ENCODE data around the gene KCNK10. TPM values are rescaled to one million over a fixed set of nuclear protein-coding genes. Genes with fewer than 3 reads are reported as not detected.

KCNK10 gene
- total RNA-seq, 4 donors from 2014 or later, result 0.04 to 0.08 TPM; not detected in 2

DNA sequence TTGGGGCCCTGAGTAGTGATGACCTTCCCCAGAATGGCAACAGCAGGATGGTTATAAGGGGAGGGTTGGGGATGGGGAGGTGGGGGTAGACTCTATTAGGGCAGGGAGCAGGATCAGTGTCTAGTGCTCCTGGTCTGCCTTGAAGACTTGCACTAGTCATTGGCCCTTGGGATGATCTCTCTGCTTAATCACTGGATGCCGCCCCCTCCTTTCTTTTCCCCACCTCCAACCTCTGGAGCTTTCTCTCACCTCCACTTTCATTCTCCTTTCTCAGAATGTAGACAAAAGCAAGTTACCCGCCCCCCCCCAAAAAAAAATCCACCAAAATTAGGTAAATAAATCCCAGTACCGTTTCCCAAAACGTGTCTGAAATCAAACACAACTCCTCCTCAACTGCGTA is 2.8 kb upstream of the KCNK10 start:
- DNase-seq (ENCODE audit: low spot score in 2 of 2), result no peak
- H3K36me3 ChIP-seq, result no peaks in the 10 kb centered on the region
- no peak overlapping the region for H3K4me3 ChIP-seq
- no peaks in the 10 kb centered on the region for H3K9me3 ChIP-seq
- 14% methylated on average over 5 of the region's 5 CpGs for WGBS
- peaks cover 81% of the 10 kb centered on the region for H3K27me3 ChIP-seq
- peaks cover 23% of the 10 kb centered on the region for H3K4me1 ChIP-seq
- H3K27ac ChIP-seq, result no peak overlapping the region
- no peak for TF ChIP-seq POLR2AphosphoS5 (IDR thresholded peaks at IDR 0.05)
- TF ChIP-seq, protein P1, sequence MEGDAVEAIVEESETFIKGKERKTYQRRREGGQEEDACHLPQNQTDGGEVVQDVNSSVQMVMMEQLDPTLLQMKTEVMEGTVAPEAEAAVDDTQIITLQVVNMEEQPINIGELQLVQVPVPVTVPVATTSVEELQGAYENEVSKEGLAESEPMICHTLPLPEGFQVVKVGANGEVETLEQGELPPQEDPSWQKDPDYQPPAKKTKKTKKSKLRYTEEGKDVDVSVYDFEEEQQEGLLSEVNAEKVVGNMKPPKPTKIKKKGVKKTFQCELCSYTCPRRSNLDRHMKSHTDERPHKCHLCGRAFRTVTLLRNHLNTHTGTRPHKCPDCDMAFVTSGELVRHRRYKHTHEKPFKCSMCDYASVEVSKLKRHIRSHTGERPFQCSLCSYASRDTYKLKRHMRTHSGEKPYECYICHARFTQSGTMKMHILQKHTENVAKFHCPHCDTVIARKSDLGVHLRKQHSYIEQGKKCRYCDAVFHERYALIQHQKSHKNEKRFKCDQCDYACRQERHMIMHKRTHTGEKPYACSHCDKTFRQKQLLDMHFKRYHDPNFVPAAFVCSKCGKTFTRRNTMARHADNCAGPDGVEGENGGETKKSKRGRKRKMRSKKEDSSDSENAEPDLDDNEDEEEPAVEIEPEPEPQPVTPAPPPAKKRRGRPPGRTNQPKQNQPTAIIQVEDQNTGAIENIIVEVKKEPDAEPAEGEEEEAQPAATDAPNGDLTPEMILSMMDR (IDR thresholded peaks at IDR 0.05), result no peak
- no peak for TF ChIP-seq EP300 (IDR thresholded peaks at IDR 0.05)
- TF ChIP-seq POLR2A (IDR thresholded peaks at IDR 0.05), result no peak

DNA sequence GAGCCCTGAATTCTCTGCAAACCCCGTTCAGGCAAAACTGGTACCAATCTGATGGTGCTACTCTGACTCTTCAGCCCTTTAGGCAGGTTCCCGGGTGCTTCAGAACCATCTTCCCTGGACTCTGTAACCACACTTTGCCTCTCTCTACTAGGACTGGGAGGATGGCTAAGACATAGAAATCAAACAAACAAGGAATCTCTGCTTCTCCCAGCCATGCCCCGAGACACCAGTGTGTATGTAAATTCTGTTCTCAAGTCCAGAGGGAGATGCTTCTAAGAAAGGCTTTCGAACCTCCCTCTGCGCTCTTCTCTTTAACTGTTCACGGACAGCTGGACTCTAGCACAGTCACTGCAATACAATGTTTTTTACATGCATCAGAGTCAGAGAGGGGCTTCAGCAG is 1.9 kb upstream of the KCNK10 start:
- Histone ChIP-seq H3K36me3 (no peaks in the 10 kb centered on the region), H3K27ac (no peak overlapping the region), H3K4me3 (no peak overlapping the region), H3K4me1 (peaks cover 23% of the 10 kb centered on the region), H3K9me3 (no peaks in the 10 kb centered on the region), H3K27me3 (peaks cover 90% of the 10 kb centered on the region)
- DNase-seq (ENCODE audit: low spot score in 2 of 2), result no peak
- 76% methylated on average over 6 of the region's 6 CpGs for WGBS
- TF ChIP-seq POLR2AphosphoS5 (IDR thresholded peaks at IDR 0.05) (no peak), POLR2A (IDR thresholded peaks at IDR 0.05) (no peak), EP300 (IDR thresholded peaks at IDR 0.05) (no peak)
- TF ChIP-seq, protein P1 (IDR thresholded peaks at IDR 0.05), result no peak

DNA sequence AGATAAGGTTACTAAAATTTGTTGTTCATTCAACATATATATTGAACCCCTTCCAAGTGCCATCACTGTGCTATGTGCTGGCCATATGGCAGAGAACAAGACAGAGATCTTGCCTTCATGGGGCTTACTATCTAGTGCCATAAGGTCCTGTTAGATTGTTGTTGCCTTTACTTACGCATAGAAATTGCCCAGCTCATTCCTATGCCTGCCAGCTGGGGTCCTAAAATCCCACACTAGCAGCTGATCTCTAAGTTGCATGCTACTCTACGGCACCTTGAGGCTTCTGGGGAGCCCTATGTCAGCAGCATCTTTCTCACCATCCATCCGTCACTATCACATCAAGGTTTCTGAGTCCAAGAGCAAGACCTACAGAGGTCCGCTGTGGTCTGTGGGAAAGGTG is 1.4 kb upstream of the KCNK10 start:
- TF ChIP-seq, protein P1 (IDR thresholded peaks at IDR 0.05), result no peak
- TF ChIP-seq POLR2AphosphoS5 (IDR thresholded peaks at IDR 0.05) (no peak), EP300 (IDR thresholded peaks at IDR 0.05) (no peak), POLR2A (IDR thresholded peaks at IDR 0.05) (no peak)
- 76% methylated on average over 4 of the region's 4 CpGs for WGBS
- Histone ChIP-seq H3K4me1 (peaks cover 23% of the 10 kb centered on the region), H3K9me3 (no peaks in the 10 kb centered on the region), H3K27ac (no peak overlapping the region), H3K27me3 (peaks cover 94% of the 10 kb centered on the region), H3K36me3 (no peaks in the 10 kb centered on the region), H3K4me3 (no peak overlapping the region)
- DNase-seq (ENCODE audit: low spot score in 2 of 2), result no peak

DNA sequence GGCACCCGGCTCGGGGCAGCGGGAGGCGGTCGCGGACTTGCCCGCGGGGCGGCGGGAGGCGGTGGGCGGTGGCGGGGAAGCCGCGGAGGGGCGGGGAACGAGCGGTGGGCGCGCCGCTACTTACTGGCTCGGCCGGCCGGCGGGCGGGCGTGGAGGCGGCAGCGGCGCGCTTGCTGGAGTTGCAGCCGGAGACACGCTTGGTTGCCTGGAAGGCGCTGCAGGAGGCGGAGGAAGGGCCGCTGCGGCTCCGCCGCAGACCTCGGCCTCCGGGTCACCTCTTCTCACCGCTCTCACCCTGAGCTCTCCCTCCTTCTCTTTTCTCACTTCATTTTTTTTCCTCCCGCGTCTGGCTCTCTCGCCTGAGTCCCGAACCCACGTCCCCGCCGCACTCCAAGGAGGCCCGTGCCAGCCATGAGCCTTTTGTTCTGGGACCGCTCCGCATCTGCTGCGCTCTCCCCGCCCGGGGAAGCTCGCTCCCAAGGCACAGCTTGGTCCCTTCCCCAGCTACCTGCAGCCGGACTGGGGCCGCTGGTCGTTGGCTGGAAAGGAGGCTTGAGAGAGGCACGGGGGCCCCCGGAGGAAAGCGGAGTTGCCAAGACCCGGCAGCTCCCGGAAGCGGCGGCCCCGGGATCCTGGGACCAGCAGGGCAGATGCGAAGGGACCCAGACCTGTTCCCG is 592 bp upstream of the KCNK10 start:
- Histone ChIP-seq H3K4me3 (peak overlapping the region; percentile 46), H3K27ac (no peak overlapping the region), H3K4me1 (peaks cover 23% of the 10 kb centered on the region), H3K27me3 (peaks cover 90% of the 10 kb centered on the region), H3K9me3 (no peaks in the 10 kb centered on the region), H3K36me3 (no peaks in the 10 kb centered on the region)
- TF ChIP-seq POLR2A (IDR thresholded peaks at IDR 0.05), result no peak
- TF ChIP-seq, protein P1 (IDR thresholded peaks at IDR 0.05), result no peak
- TF ChIP-seq POLR2AphosphoS5 (IDR thresholded peaks at IDR 0.05), result no peak
- no peak for TF ChIP-seq EP300 (IDR thresholded peaks at IDR 0.05)
- WGBS, result under 1% methylated on average over 24 of the region's 69 CpGs
- no peak for DNase-seq (ENCODE audit: low spot score in 2 of 2)

DNA sequence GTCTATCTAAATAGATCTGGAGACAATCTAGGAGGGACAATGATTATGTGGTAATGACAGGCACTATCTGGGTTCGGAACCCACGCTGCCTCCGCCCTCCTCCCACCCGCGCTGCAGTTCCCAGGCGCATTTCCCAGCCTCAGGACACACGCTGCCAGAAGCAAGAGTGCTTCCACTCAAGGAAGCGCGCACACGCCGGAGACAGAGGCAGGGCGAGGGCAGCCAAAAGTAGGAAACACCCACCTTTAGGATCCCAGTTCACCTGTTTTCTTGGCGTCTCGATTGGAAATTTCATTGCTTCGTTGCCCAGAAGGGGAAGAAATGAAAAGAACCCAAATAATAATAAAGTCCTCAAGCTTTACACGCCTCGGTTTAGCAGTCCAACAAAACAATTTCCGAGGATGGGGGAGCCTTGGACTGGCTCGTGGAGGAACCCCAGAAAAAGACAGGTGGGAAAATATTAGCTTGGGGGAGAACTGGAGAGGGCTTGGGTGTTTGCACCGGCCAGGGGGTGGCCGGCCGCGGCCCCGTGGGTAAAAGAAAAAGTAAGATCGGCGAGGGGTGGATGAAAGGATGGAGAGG is 474 bp downstream of the KCNK10 start:
- no peaks in the 10 kb centered on the region for H3K9me3 ChIP-seq
- no peak for DNase-seq (ENCODE audit: low spot score in 2 of 2)
- TF ChIP-seq POLR2A (IDR thresholded peaks at IDR 0.05) (no peak), POLR2AphosphoS5 (IDR thresholded peaks at IDR 0.05) (no peak), EP300 (IDR thresholded peaks at IDR 0.05) (no peak)
- TF ChIP-seq, protein P1 (IDR thresholded peaks at IDR 0.05), result no peak
- H3K36me3 ChIP-seq, result no peaks in the 10 kb centered on the region
- H3K27ac ChIP-seq, result no peak overlapping the region
- peaks cover 23% of the 10 kb centered on the region for H3K4me1 ChIP-seq
- peaks cover 83% of the 10 kb centered on the region for H3K27me3 ChIP-seq
- under 1% methylated on average over 26 of the region's 26 CpGs for WGBS
- H3K4me3 ChIP-seq, result peak overlapping the region; percentile 46

Data from suprapubic skin (tissue), 4 donors.